ENCODE results near the gene MYBL2. TPM values are rescaled to one million over a fixed set of nuclear protein-coding genes. Genes with fewer than 3 reads are reported as not detected.

The MYBL2 gene
- total and polyA plus RNA-seq, 12 donors = 0.09 to 6.0 (median 0.27) TPM; not detected in 2

DNA sequence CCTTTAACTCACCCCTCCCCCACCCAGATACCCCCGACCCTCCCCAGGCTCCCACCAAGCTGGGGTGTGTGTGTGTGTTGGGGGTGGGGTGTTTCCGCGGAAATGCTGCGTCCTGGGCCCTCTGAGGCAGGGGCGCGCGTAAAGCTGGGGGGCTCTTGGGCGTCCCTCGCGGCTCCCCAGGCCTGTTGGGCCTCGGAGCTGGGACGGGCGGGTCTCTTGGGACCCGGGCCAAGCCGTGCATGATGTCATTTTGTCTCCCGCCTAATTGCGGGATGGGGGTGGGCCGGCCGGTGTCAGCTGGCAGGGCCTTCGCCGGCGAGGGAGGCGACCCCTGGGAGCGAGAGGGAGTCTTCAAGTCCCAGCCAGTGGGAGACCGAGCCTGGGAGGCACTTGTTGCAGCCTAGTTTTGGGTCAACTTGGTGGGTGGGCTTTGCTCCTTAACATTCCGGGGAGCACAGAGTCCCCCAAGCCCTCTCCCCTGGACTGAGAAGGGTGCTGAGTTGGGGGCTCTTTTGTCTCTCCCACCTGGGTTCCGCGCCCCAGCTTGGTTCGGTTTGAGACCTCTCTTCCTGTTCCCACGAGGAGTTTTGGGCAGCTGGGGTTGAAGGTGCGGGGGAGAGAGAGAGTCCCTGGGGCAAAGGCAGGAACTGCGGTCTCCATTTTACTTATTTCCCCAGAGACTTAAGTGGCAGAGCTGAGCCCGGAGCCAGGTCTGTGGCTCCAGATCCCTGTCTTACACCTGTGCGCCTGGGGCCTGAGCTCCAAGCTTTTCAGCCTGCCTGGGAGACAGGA is 623 bp downstream of the MYBL2 start:
- Histone ChIP-seq H3K27me3 (peaks cover 18 to 69% (median 41%) of the 10 kb centered on the region in 7 donors), H3K27ac (no peak overlapping the region), H3K36me3 (no peaks in the 10 kb centered on the region), H3K4me3 (peak overlapping the region in 5 of 10 donors; percentile 1 to 55 (median 20)), H3K4me1 (peaks cover 0 to 14% (median 10%) of the 10 kb centered on the region in 9 donors), H3K9me3 (no peaks in the 10 kb centered on the region)
- intact Hi-C loops (cut with DNase I) = no loop called here
- TF ChIP-seq, protein P1, sequence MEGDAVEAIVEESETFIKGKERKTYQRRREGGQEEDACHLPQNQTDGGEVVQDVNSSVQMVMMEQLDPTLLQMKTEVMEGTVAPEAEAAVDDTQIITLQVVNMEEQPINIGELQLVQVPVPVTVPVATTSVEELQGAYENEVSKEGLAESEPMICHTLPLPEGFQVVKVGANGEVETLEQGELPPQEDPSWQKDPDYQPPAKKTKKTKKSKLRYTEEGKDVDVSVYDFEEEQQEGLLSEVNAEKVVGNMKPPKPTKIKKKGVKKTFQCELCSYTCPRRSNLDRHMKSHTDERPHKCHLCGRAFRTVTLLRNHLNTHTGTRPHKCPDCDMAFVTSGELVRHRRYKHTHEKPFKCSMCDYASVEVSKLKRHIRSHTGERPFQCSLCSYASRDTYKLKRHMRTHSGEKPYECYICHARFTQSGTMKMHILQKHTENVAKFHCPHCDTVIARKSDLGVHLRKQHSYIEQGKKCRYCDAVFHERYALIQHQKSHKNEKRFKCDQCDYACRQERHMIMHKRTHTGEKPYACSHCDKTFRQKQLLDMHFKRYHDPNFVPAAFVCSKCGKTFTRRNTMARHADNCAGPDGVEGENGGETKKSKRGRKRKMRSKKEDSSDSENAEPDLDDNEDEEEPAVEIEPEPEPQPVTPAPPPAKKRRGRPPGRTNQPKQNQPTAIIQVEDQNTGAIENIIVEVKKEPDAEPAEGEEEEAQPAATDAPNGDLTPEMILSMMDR (IDR thresholded peaks at IDR 0.05) = no peak
- DNase-seq (no peak), ATAC-seq (peak in 1 of 8 donors; percentile 9)
- WGBS, 2 donors = 5% methylated on average over 34 of the region's 34 CpGs

DNA sequence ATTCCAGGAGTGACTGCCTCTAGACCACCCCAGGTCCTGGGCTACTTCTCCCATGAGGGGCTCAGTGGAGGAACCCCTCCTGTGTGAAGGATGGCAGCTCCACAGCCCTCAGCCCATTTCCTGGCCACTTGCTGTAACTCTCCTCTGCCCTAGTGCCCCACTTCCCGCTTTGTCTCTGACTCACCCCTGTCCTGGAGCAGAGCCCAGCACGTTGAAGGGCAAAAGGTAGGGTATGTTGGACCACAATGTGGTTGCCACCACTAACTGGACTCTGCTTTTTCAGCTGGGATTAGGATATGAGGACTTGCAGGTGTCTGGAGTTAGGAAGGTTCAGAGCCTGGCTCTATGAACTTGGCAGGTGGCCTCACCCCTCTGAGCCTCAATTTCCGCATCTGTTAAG is 2.4 kb downstream of the MYBL2 start:
- 80 to 88% methylated on average over 3 of the region's 3 CpGs for WGBS, 2 donors
- peaks cover 18 to 71% (median 41%) of the 10 kb centered on the region in 7 donors for H3K27me3 ChIP-seq
- intact Hi-C loops (cut with DNase I) = no loop called here
- H3K4me1 ChIP-seq = peaks cover 0 to 14% (median 10%) of the 10 kb centered on the region in 9 donors
- peak in 1 of 8 donors; percentile 21 for ATAC-seq
- no peaks in the 10 kb centered on the region for H3K36me3 ChIP-seq
- TF ChIP-seq, protein P1 (IDR thresholded peaks at IDR 0.05) = no peak
- no peak for DNase-seq
- H3K27ac ChIP-seq = no peak overlapping the region
- no peaks in the 10 kb centered on the region for H3K9me3 ChIP-seq
- no peak overlapping the region for H3K4me3 ChIP-seq

- intact Hi-C loops (cut with DNase I) = no loop called here
- Histone ChIP-seq H3K36me3 (no peaks in the 10 kb centered on the region), H3K4me3 (no peak overlapping the region), H3K4me1 (peaks cover 0 to 14% (median 10%) of the 10 kb centered on the region in 9 donors), H3K9me3 (no peaks in the 10 kb centered on the region), H3K27ac (no peak overlapping the region), H3K27me3 (peaks cover 18 to 70% (median 40%) of the 10 kb centered on the region in 7 donors)
- WGBS, 2 donors = 91 to 93% methylated on average over 2 of the region's 2 CpGs
- TF ChIP-seq, protein P1 (IDR thresholded peaks at IDR 0.05) = no peak
- ATAC-seq (no peak), DNase-seq (no peak)
Observed at GRCh38 chr20:43670423-43670822, 3.5 kb downstream of the MYBL2 start.

DNA sequence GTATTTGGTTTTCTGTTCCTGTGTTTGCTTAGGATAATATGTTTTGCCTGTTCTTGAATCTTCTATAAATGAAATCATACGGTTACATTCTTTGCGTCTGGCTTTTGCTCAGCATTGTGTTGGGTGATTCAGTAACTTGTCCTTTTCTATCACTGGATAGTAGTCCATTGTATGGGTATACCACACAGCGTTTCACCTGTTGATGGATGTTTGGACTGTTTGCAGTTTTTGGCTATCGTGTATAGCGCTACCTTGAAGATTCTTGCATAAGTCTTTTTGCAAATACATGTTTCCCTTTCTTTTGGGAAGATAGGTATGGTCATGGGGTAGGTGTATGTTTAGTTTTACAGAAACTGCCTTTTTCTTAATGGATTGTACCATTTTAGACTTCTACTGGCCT is 9.5 kb downstream of the MYBL2 start:
- Histone ChIP-seq H3K36me3 (no peaks in the 10 kb centered on the region), H3K27me3 (peaks cover 0 to 22% (median 0%) of the 10 kb centered on the region in 7 donors), H3K4me1 (no peaks in the 10 kb centered on the region), H3K27ac (no peak overlapping the region), H3K4me3 (no peak overlapping the region), H3K9me3 (no peaks in the 10 kb centered on the region)
- intact Hi-C loops (cut with DNase I) = no loop called here
- 95 to 96% methylated on average over 5 of the region's 5 CpGs for WGBS, 2 donors
- DNase-seq (no peak), ATAC-seq (no peak)
- TF ChIP-seq, protein P1 (IDR thresholded peaks at IDR 0.05) = no peak
